SKM-1 treated with dmso at 0.1 percent for 144 hours (cell line): ENCODE results near the gene KIFC3.
A peak's percentile ranks its signal among the peaks of the same experiment; 100 is the strongest.
"Not testable (repeated sequence)": the region's sequence is repeated elsewhere in the genome, so short reads cannot be mapped to it uniquely, and the experiment has no call there.

Source experiments
- DNase-seq: peaks from one replicate; lab custom pipeline; 2025; ENCODE audit not compliant: unreplicated experiment; lab: John Stamatoyannopoulos, UW

Gene KIFC3

DNA sequence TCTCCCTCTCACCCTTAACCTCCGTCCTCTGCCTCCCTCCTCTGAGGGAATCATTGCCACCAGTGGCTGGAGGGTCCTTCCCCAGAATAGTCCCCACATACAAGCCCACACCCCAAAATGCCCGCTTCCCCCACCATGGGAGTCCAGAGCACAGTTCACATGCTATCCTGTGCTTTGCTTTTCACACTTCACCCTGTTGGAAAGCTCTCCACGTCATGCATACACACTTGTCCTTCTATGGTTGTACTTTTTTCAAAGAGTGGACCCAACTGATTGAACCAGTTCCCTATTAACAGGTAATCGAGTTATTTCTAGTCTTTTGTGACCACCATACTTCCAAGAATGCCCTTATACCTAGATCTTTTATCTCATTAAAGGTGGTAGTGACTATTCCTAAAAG, 23.8 kb upstream of the KIFC3 start:
- no peak for DNase-seq

GRCh38 chr16:57825298-57826044, 23.2 kb upstream of the KIFC3 start:
- DNase-seq = no peak

- DNase-seq = no peak
These were observed 22.6 kb upstream of the KIFC3 start for GRCh38 chr16:57824888-57825287.

GRCh38 chr16:57823836-57824235, 21.5 kb upstream of the KIFC3 start:
- no peak for DNase-seq

DNA sequence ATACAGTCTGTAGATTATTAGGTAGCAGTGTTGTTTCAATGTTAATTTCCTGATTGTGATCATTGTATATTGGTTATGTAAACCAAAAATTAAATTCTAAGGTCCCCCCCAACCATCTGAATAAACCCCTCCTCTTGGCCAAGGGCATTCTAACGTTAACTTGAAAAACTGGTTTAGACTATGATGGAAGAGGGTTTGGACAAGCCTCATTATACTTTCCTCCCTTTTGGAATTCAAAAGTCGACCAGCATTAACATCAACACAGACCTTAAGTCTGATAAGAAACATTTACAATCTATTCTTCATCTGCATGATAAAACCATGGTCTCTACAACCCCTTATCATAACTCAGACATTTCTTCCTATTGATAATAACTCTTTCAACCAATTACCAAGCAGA, 20.6 kb upstream of the KIFC3 start:
- DNase-seq = no peak

GRCh38 chr16:57822018-57822553, 19.8 kb upstream of the KIFC3 start:
- DNase-seq = no peak

DNA sequence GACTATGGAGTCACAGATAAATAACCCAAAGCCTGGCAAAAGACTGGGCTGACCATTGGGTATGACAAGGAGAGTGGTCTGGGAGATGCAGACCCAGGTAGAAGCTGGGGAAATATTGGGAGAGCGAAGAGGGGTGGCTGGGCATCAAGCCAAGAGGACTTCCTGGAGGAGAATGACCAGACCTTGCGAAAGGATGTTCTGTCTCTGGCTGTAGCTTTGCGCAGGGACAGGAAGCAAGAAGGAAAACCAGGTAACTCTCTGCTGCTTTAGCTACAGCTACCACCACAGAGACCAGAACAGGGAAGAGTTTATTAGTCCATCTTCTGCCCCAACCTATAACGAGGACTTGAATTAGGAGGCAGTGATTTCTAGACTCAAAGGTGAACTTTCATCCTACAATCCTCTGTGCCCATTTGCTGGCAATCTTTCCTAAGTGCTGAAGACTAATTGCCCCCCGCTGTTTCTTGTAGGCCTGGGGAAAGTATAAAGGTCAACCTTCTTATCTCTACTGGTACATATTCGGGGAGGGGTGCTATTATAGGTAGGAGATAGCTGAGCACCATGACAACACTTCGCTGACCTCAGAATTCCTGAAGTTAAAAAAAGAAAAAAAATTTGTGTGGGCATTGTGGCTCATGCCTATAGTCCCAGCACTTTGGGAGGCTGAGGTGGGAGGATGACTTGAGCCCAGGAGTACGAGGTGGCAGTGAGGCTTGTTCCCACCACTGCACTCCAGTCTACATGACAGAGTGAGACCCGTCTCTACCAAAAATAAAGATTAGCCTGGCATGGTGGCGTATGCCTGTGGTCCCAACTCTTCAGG, 19.1 kb upstream of the KIFC3 start:
- no peak for DNase-seq

- no peak for DNase-seq
These were observed 16.2 kb upstream of the KIFC3 start for GRCh38 chr16:57818377-57819064.

GRCh38 chr16:57817680-57818079, 15.4 kb upstream of the KIFC3 start:
- DNase-seq = no peak

DNA sequence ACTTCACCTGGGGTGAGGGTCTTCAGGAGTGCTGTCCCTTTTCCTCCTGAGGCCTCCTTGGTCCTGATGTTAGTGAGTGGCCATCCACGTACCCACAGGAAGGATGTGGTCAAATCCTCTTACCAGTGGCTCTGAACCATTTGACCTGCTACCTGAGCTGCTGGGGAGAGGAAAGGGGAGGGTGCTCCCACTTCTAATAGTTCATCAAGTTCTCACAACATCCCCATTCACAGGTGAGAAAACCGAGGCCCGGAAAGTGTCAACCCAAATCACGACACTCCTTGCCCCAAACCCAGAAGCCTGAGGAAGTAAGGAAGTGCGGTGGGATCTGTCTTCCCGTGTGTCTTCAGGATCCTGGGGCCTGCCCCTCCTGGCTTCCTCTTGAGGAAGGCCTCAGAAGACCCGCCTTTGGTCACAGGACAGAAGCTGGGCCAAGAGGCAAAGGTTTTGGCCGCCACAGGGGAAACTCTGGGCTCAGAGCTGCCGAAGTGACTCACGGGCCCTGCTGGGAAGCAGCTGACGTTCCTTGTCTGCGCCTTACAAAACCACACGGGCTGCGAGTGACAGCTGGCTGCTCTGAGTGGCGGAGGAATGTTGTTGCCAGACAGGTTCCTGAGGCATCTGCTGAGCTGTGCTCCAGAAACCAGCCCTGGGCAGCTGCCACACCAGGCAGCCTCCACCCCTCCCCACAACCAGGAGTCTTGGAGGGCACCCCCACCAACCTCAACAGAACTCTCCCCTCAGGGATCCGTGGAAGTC, 13.9 kb upstream of the KIFC3 start:
- DNase-seq = no peak

GRCh38 chr16:57814896-57815295, 12.6 kb upstream of the KIFC3 start:
- no peak for DNase-seq

GRCh38 chr16:57813466-57813865, 11.2 kb upstream of the KIFC3 start:
- DNase-seq = no peak

DNA sequence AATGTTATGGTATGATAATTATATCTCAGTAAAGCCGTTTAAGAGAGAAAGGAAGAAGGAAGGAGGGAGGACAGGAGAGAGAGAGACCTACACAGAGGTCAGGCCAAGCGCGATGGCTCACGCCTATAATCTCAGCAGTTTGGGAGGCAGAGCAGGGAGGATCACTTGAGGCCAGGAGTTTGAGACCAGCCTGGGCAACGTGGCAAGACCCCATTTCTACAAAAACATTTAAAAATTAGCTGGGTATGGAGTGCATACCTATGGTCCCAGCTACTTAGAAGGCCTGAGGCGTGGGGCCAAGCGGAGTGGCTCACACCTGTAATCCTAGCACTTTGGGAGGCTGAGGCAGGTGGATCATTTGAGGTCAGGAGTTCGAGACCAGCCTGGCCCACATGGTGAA, 9.0 kb upstream of the KIFC3 start:
- not testable (repeated sequence) for DNase-seq

DNA sequence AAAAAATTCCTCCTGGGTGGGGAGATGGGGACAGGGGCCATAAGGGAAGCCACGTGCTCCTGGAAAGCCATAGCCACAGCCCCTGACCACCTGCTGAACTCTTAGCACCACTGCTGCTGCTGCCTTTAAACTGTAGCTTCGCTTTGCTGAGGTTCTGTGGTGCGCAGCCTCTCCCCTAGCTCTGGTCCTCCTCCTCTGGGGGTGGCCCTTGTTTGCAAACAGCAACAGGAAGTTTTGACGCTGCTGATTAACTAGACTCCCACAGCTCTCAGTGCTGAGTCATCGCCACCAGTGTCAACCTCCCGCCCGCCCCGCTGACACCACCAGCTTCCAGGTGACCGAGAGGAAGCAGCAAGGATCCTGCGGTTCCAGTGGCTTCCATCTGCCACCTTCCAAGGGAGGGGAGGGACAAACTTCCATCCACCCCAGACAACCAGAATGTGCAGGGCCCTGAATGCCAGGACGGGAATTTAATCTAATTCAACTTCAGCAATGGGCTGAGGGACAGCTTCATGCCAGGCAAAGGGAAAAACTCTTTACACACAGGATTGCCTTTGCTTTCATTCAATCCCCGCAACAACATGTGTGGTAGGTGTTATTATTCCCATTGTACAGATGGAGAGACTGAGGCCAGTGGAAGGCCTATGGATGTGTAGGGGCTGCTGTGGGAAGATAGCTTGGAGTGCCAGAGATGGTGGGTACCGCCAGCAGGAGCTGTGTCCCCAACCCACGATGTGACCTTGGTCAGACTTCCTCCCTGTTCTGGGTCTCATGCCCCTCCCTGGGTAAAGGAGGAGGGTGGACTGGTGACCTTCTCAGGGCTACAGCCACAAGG, 8.1 kb upstream of the KIFC3 start:
- peak; percentile 76 for DNase-seq

- DNase-seq = no peak
These were observed 7.2 kb upstream of the KIFC3 start for GRCh38 chr16:57809276-57810196.

DNA sequence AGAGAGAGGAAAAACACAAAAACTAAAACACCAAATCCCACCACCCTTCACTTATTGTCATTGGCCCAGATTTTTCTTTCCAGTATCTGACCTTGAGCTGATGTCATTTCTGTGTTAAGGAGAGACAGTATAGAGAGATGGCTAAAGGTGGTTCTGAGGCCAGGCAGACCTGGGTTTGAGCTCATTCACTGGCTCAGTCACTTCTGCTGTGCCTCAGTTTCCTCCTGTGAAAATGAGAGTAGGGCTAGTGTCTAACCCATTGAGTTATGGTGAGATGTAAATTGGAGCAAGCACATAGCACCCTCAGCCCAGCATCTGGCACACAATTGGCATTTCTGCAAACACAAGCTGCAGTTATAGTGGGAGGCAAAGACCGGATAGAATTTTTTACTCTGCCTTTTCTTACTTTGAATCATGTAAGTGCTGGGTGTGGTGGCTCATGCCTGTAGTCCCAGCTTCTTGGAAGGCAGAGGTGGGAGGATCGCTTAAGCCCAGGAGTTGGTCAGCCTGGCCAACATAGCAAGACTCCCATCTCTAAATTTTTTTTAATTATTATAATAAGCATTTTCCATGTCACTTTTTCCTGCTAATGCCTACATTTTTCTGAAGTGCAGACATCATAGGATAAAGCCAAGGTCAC, 6.4 kb upstream of the KIFC3 start:
- no peak for DNase-seq

DNA sequence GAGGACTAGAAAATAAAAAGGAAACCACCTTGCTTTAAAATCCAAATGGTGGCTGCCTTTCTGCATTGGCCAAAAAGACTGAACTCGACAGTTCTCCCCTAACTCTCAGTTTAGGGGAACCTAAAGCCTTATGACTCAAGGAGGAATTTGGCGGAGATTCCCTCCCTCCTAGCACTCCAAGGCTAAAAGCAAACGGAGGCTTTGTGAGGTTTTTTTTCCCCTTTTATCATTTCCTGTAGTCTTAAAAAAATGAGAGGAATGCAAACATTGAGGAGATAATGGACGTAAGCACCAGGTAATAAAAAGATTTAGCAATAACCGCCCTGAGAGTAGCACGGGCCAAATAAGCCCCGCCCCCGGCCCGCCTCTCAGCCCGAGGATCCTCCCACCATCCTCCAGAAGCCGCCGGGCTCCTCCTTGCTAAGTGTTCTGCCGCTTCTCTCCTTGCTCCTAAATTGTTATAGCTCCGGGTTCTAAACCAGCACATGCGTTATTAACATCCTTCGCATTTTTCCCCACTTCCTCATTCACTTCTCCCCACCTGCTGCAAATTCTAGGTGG, 5.8 kb upstream of the KIFC3 start:
- DNase-seq = peak; percentile 56
